SK-N-SH (cell line): ENCODE measurements around the gene KLHL30. TPM values are rescaled to one million over a fixed set of nuclear protein-coding genes. Genes with fewer than 3 reads are reported as not detected.

Source experiments
- CTCF ChIA-PET: fragments of 300-600, 350-600 bp; formaldehyde crosslinking; extraction: SDS; loops from one replicate; lab custom pipeline; 2021; lab: Yijun Ruan, JAX
- POLR2A ChIA-PET: fragments of 350-600 bp; sonication (Branson Sonifier 250); formaldehyde crosslinking; extraction: SDS; loops from one replicate; lab custom pipeline; 2020; ENCODE audit warnings: antibody characterized with exemption, inconsistent platforms; lab: Yijun Ruan, JAX
- DNase-seq: peaks from one replicate; pipeline ENCODE4 v3.0.0; 2012
- H2AFZ ChIP-seq: fragments of 200-600 bp; sonication (generic); 2 replicates; pipeline ENCODE4 v1.8.1; 2016; ENCODE audit warnings: antibody characterized with exemption, mild to moderate bottlenecking, low read depth
- H3F3A ChIP-seq: fragments of 200-600 bp; sonication (generic); replicated peaks from 2 replicates; pipeline ENCODE3; 2016; ENCODE audit warnings: antibody characterized with exemption, mild to moderate bottlenecking; ENCODE audit not compliant: insufficient read depth
- H3K27ac ChIP-seq, 2 experiments: fragments of 200-500 bp in 1 of 2; fragments of 200-600 bp in 1 of 2; sonication (Bioruptor generic) in 1 of 2; sonication (generic), shearing (Covaris generic) in 1 of 2; 2 replicates each; pipeline versions ENCODE4 v1.5.1 to v1.6.1; 2014 to 2016; ENCODE audit warnings: low read depth in 2 of 2, inconsistent platforms in 1 of 2, low read length in 1 of 2, mild to moderate bottlenecking in 1 of 2, mixed read lengths in 1 of 2
- H3K27me3 ChIP-seq: fragments of 200-600 bp; sonication (generic), shearing (Covaris generic); 2 replicates; pipeline ENCODE4 v1.6.1; 2016; ENCODE audit warnings: mixed run types; ENCODE audit not compliant: insufficient read depth
- H3K36me3 ChIP-seq, 2 experiments: fragments of 200-500 bp in 1 of 2; fragments of 200-600 bp in 1 of 2; sonication (Bioruptor generic) in 1 of 2; sonication (generic) in 1 of 2; replicated peaks in 1 of 2; 2 replicates each; pipeline versions ENCODE3 to v1.5.1; 2014 to 2016; ENCODE audit warnings: low read length in 1 of 2, mild to moderate bottlenecking in 1 of 2; ENCODE audit not compliant: insufficient read depth in 2 of 2, control insufficient read depth in 1 of 2
- H3K4me1 ChIP-seq, 2 experiments: fragments of 200-500 bp in 1 of 2; fragments of 200-600 bp in 1 of 2; sonication (Bioruptor generic) in 1 of 2; sonication (generic), shearing (Covaris generic) in 1 of 2; 2 replicates each; pipeline versions ENCODE4 v1.5.1 to v1.6.1; 2014 to 2016; ENCODE audit warnings: low read depth in 1 of 2, low read length in 1 of 2, mixed run types in 1 of 2; ENCODE audit not compliant: insufficient read depth in 2 of 2, control insufficient read depth in 1 of 2
- H3K4me2 ChIP-seq: fragments of 200-600 bp; sonication (generic), shearing (Covaris generic); 2 replicates; pipeline ENCODE4 v1.6.1; 2017; ENCODE audit warnings: mixed run types
- H3K4me3 ChIP-seq, 2 experiments: fragments of 200-500 bp in 1 of 2; fragments of 200-600 bp in 1 of 2; sonication (Bioruptor generic) in 1 of 2; sonication (generic), shearing (Covaris generic) in 1 of 2; 2 replicates each; pipeline versions ENCODE4 v1.5.1 to v1.8.1; 2014 to 2016; ENCODE audit warnings: low read depth in 2 of 2, inconsistent platforms in 1 of 2, low read length in 1 of 2, mild to moderate bottlenecking in 1 of 2, mixed read lengths in 1 of 2, moderate library complexity in 1 of 2
- H3K79me2 ChIP-seq: fragments of 200-600 bp; sonication (generic); 2 replicates; pipeline ENCODE4 v1.8.1; 2017; ENCODE audit warnings: mild to moderate bottlenecking; ENCODE audit not compliant: insufficient read depth
- H3K9ac ChIP-seq: fragments of 200-600 bp; sonication (generic); 2 replicates; pipeline ENCODE4 v1.6.1; 2017; ENCODE audit warnings: mixed run types
- H3K9me2 ChIP-seq: fragments of 200-600 bp; sonication (generic); 2 replicates; pipeline ENCODE4 v1.6.1; 2017; ENCODE audit warnings: mixed run types
- H3K9me3 ChIP-seq: fragments of 200-600 bp; sonication (generic); 2 replicates; pipeline ENCODE4 v1.6.1; 2017; ENCODE audit warnings: mixed run types, mild to moderate bottlenecking, moderate library complexity
- H4K20me1 ChIP-seq: fragments of 200-600 bp; sonication (generic); 2 replicates; pipeline ENCODE4 v1.6.1; 2017; ENCODE audit warnings: mild to moderate bottlenecking, mixed run types; ENCODE audit not compliant: insufficient read depth
- CHD2 ChIP-seq: fragments of 150-350 bp; IDR thresholded peaks from 2 replicates; pipeline ENCODE4 v1.6.1; 2018; ENCODE audit warnings: low read length; ENCODE audit not compliant: partially characterized antibody
- GATA2 ChIP-seq: sonication (generic); formaldehyde crosslinking; IDR thresholded peaks from 2 replicates; pipeline ENCODE4 v1.5.0; 2020; ENCODE audit warnings: mild to moderate bottlenecking, missing genetic modification reagents
- TAF1 ChIP-seq: IDR thresholded peaks from 2 replicates; pipeline ENCODE4 v1.6.1; 2012; ENCODE audit warnings: low read depth, mild to moderate bottlenecking, low read length, moderate library complexity, borderline replicate concordance
- TEAD4 ChIP-seq: IDR thresholded peaks from 2 replicates; pipeline ENCODE4 v1.4.0; 2012; ENCODE audit warnings: mild to moderate bottlenecking, borderline replicate concordance; ENCODE audit not compliant: insufficient read depth
- WGBS: methylation state at CpG from one replicate; pipeline ENCODE4 v1.1.6; 2017; ENCODE audit warnings: low lambda C conversion rate; 5-methylcytosine and 5-hydroxymethylcytosine counted together
- polyA plus RNA-seq, 3 experiments: library from polyadenylated mRNA; depleted of rRNA; stranded (reverse); fragments of >200 nt; gene quantifications; 2 replicates each; pipeline ENCODE4 v1.2.3, GENCODE V29; 2012
- TF ChIP-seq, protein P1 (sequence below): fragments of 200-600 bp; sonication (generic); IDR thresholded peaks from 2 replicates; pipeline ENCODE4 v1.6.1; 2017; ENCODE audit warnings: antibody characterized with exemption, mild to moderate bottlenecking, moderate library complexity
- TF ChIP-seq, protein P2 (sequence below): IDR thresholded peaks from 2 replicates; pipeline ENCODE4; 2012
- TF ChIP-seq, protein P3 (sequence below): IDR thresholded peaks from 2 replicates; pipeline ENCODE4 v1.6.1; 2012; ENCODE audit warnings: mild to moderate bottlenecking, low read depth, low read length, moderate library complexity

Gene KLHL30
- polyA plus RNA-seq, 1 of the 3 experiments (the other 2 are of a cell fraction): not detected

DNA sequence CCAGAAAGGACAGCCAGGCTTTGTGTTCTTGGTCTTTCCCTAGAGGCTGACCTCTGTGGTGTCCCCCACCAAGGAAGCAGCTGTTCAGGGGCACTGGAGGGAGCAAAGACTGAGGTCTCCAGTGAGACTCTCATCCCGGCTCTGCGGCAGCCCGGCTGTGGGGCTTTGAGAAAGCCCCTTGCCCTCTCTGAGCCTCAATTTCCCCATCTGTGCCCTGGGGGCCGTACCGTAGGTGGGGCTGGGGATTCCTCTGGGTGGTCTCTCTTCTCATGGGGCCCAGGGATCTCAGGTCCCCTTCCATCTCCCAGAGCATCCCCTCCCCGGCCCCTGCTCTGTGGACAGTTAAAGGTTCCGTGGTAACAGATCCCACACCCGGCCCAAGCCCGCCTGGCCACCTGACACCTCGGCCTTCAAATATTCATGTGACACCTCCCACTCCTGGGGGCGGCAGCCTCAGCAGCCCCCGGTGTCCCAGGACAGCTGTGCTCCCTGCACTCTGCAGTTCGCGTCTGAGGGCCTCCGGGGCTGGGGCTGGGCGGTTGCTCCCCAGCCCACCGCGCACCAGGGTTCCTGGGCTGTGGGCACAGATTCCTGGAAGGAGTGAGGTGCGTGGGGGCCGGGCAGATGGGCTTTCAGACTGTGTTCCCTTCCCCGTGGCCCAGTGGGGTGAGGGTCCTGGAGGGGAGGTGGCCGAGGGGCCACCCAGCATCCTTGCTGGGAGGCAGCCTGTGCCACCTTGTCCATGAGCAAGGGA lies 15.1 kb upstream of the KLHL30 start (continued):
- TF ChIP-seq TEAD4 (no peak), TAF1 (no peak)
- TF ChIP-seq, protein P1, sequence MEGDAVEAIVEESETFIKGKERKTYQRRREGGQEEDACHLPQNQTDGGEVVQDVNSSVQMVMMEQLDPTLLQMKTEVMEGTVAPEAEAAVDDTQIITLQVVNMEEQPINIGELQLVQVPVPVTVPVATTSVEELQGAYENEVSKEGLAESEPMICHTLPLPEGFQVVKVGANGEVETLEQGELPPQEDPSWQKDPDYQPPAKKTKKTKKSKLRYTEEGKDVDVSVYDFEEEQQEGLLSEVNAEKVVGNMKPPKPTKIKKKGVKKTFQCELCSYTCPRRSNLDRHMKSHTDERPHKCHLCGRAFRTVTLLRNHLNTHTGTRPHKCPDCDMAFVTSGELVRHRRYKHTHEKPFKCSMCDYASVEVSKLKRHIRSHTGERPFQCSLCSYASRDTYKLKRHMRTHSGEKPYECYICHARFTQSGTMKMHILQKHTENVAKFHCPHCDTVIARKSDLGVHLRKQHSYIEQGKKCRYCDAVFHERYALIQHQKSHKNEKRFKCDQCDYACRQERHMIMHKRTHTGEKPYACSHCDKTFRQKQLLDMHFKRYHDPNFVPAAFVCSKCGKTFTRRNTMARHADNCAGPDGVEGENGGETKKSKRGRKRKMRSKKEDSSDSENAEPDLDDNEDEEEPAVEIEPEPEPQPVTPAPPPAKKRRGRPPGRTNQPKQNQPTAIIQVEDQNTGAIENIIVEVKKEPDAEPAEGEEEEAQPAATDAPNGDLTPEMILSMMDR: no peak
- TF ChIP-seq, protein P2, sequence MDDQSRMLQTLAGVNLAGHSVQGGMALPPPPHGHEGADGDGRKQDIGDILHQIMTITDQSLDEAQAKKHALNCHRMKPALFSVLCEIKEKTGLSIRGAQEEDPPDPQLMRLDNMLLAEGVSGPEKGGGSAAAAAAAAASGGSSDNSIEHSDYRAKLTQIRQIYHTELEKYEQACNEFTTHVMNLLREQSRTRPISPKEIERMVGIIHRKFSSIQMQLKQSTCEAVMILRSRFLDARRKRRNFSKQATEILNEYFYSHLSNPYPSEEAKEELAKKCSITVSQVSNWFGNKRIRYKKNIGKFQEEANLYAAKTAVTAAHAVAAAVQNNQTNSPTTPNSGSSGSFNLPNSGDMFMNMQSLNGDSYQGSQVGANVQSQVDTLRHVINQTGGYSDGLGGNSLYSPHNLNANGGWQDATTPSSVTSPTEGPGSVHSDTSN: no peak

DNA sequence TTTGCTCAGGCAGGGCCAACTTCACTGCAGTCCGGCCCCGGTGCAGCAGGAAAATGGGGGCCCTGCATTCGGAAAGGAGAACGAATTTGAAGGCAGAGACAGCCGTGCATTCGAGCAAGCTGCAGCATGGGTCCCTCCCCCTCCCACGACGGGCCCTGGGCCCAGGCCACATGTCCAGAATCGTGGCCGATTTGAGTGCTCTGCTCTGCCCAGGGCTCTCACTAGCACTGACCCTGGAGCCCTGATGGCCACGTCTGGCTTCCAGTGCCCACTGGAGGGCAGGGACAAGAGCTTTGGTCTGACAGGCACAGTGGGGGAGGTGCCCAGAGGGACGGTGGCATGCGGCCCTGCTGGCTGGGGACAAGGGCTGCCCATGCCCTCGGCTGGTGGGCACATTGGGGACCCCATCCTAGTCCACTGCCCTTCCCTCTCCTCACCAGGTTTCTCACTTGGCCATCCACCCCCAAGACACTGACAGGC lies 14.4 kb upstream of the KLHL30 start:
- no peak overlapping the region for H3K9ac ChIP-seq

More for the DNA sequence above, 14.4 kb upstream of the KLHL30 start:
- Histone ChIP-seq H3K9me3 (no peaks in the 10 kb centered on the region), H2AFZ (no peak overlapping the region), H3K27me3 (no peaks in the 10 kb centered on the region), H4K20me1 (no peaks in the 10 kb centered on the region), H3K9me2 (no peaks in the 10 kb centered on the region), H3K4me3 (no peak overlapping the region), H3K79me2 (no peaks in the 10 kb centered on the region), H3F3A (no peaks in the 10 kb centered on the region), H3K4me1 (no peaks in the 10 kb centered on the region), H3K36me3 (no peaks in the 10 kb centered on the region), H3K27ac (no peak overlapping the region), H3K4me2 (no peak overlapping the region)
- ChIA-PET POLR2A (no interaction called here), CTCF (interaction anchor here (0.9 kb wide), 1 partner anchor 11 kb away, joined by 3 read pairs; no protein-coding TSS in a partner anchor)
- DNase-seq: no peak
- WGBS: 40% methylated on average over 2 of the region's 14 CpGs
- TF ChIP-seq, protein P1: no peak
- TF ChIP-seq, protein P3, sequence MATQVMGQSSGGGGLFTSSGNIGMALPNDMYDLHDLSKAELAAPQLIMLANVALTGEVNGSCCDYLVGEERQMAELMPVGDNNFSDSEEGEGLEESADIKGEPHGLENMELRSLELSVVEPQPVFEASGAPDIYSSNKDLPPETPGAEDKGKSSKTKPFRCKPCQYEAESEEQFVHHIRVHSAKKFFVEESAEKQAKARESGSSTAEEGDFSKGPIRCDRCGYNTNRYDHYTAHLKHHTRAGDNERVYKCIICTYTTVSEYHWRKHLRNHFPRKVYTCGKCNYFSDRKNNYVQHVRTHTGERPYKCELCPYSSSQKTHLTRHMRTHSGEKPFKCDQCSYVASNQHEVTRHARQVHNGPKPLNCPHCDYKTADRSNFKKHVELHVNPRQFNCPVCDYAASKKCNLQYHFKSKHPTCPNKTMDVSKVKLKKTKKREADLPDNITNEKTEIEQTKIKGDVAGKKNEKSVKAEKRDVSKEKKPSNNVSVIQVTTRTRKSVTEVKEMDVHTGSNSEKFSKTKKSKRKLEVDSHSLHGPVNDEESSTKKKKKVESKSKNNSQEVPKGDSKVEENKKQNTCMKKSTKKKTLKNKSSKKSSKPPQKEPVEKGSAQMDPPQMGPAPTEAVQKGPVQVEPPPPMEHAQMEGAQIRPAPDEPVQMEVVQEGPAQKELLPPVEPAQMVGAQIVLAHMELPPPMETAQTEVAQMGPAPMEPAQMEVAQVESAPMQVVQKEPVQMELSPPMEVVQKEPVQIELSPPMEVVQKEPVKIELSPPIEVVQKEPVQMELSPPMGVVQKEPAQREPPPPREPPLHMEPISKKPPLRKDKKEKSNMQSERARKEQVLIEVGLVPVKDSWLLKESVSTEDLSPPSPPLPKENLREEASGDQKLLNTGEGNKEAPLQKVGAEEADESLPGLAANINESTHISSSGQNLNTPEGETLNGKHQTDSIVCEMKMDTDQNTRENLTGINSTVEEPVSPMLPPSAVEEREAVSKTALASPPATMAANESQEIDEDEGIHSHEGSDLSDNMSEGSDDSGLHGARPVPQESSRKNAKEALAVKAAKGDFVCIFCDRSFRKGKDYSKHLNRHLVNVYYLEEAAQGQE: no peak
- TF ChIP-seq CHD2 (no peak), GATA2 (CRISPR knock-in tag) (no peak)
